Psoas muscle (tissue), 8 donors: ENCODE results near the gene AATF. TPM values are rescaled to one million over a fixed set of nuclear protein-coding genes. Genes with fewer than 3 reads are reported as not detected.

ENCODE experiments used
- ATAC-seq, 4 donors: fragments of 200-7000 bp; cut with Tn5 transposase; one replicate each; pipeline ENCODE4 v1.9.1; 2020; ENCODE audit warnings: moderate library complexity in 3 of 4, mild to moderate bottlenecking in 2 of 4
- DNase-seq, 2 donors: peaks; one replicate each; pipeline ENCODE4 v3.0.0-alpha.2; 2020
- H3K27ac ChIP-seq: fragments of 200-600 bp; one replicate; pipeline ENCODE4 v1.8.0; 2022
- H3K27me3 ChIP-seq, 3 donors: fragments of 200-600 bp in 1 of 3; one replicate each; pipeline versions ENCODE4 v1.6.1 to v1.8.0; 2013 to 2022; ENCODE audit warnings: low read length in 2 of 3, mild to moderate bottlenecking in 2 of 3, moderate library complexity in 1 of 3; ENCODE audit not compliant: insufficient read depth in 3 of 3
- H3K36me3 ChIP-seq, 2 donors: fragments of 200-600 bp in 1 of 2; one replicate each; pipeline versions ENCODE4 v1.6.1 to v1.8.0; 2013 to 2022; ENCODE audit warnings: low read depth in 1 of 2, mild to moderate bottlenecking in 1 of 2, moderate library complexity in 1 of 2; ENCODE audit not compliant: insufficient read depth in 1 of 2
- H3K4me1 ChIP-seq: fragments of 200-600 bp; one replicate; pipeline ENCODE4 v1.8.0; 2022
- H3K4me3 ChIP-seq: fragments of 200-600 bp; one replicate; pipeline ENCODE4 v1.8.0; 2022; ENCODE audit warnings: mild to moderate bottlenecking
- H3K9me3 ChIP-seq: fragments of 200-600 bp; one replicate; pipeline ENCODE4 v1.8.0; 2022
- CTCF ChIP-seq: fragments of 200-600 bp; IDR thresholded peaks from one replicate; pipeline ENCODE4 v1.8.0; 2022; ENCODE audit warnings: antibody characterized with exemption
- WGBS, 3 donors: extraction: QIAGEN DNeasy Blood & Tissue Kit; methylation state at CpG; one replicate each; pipeline versions ENCODE4 v1.1.6 to v1.1.7; 2013; 5-methylcytosine and 5-hydroxymethylcytosine counted together
- intact Hi-C, 2 donors: fragments of 100-400 bp; cut with DNase I; formaldehyde crosslinking; loops; one replicate each; pipeline versions ENCODE4 v1.11.0 to v1.14.2; 2022
- polyA plus RNA-seq, 3 donors: library from polyadenylated mRNA; stranded (reverse); fragments of 200-250 nt; gene quantifications; one replicate each; pipeline ENCODE4 v1.2.3, GENCODE V29; 2013
- total RNA-seq, 4 donors: library from RNA; stranded (reverse); fragmentation: NEBNext Ultra II Directional in 2 of 4; extraction: Animal tissue kit (Norgen Biotek cat#: 25700) in 2 of 4; gene quantifications; one replicate each; pipeline versions ENCODE4 v1.2.1 to v1.2.4, GENCODE V29; 2021 to 2023
- donor health status: healthy with polysubstance abuse.
- donor health status: DM: no; HTN: no; CAD: no; lungs with moderate emphysema.
- donor health status: Bipolar disorder and iron deficiency.
- donor health status: healthy.
- donor health status: DM: yes; HTN: yes; CAD: no.
- donor health status: DM: no; HTN: no; CAD: no.
- donor health status: DM: no; HTN: no; CAD: no.
- donor health status: DM: yes; HTN: yes; CAD: no.

Gene AATF
- total and polyA plus RNA-seq, 7 donors, result 23.5 to 54.8 (median 40.6) TPM

- TF ChIP-seq CTCF, result no peak
- intact Hi-C loops, result no loop called here
- ATAC-seq, result peak; percentile 51 to 81 (median 58)
These were observed 131.0 kb downstream of the AATF start for GRCh38 chr17:37079735-37080134.

GRCh38 chr17:37081287-37081686 is 132.5 kb downstream of the AATF start:
- no peaks in the 10 kb centered on the region for H3K4me1 ChIP-seq
- H3K36me3 ChIP-seq, result peaks cover 4 to 19% of the 10 kb centered on the region in 2 donors
- H3K9me3 ChIP-seq, result no peaks in the 10 kb centered on the region
- no peak for TF ChIP-seq CTCF
- no peak for ATAC-seq
- no peak overlapping the region for H3K4me3 ChIP-seq
- H3K27me3 ChIP-seq, result no peaks in the 10 kb centered on the region
- H3K27ac ChIP-seq, result no peak overlapping the region
- intact Hi-C loops, result no loop called here
- DNase-seq, result no peak
- 87 to 92% (median 89%) methylated on average over 5 of the region's 5 CpGs for WGBS, 3 donors

More at GRCh38 chr17:37079735-37080134, 131.0 kb downstream of the AATF start:
- Histone ChIP-seq H3K27me3 (no peaks in the 10 kb centered on the region), H3K9me3 (no peaks in the 10 kb centered on the region), H3K4me1 (no peaks in the 10 kb centered on the region), H3K36me3 (peaks cover 2 to 3% of the 10 kb centered on the region in 2 donors), H3K27ac (no peak overlapping the region), H3K4me3 (no peak overlapping the region)
- 78 to 100% (median 92%) methylated on average over 1 of the region's 1 CpG for WGBS, 3 donors
- no peak for DNase-seq

GRCh38 chr17:37082311-37082860 is 133.6 kb downstream of the AATF start:
- Histone ChIP-seq H3K4me1 (no peaks in the 10 kb centered on the region), H3K4me3 (no peak overlapping the region), H3K36me3 (peaks cover 4 to 30% of the 10 kb centered on the region in 2 donors), H3K27ac (no peak overlapping the region), H3K27me3 (no peaks in the 10 kb centered on the region), H3K9me3 (no peaks in the 10 kb centered on the region)
- ATAC-seq (peak in 1 of 4 donors; percentile 28), DNase-seq (no peak)
- 50 to 78% (median 60%) methylated on average over 8 of the region's 8 CpGs for WGBS, 3 donors
- no peak for TF ChIP-seq CTCF
- intact Hi-C loops, result no loop called here

- DNase-seq, result no peak
- intact Hi-C loops, result no loop called here
These were observed 134.2 kb downstream of the AATF start for GRCh38 chr17:37082985-37083384.

More at GRCh38 chr17:37082985-37083384, 134.2 kb downstream of the AATF start:
- Histone ChIP-seq H3K36me3 (peaks cover 7 to 36% of the 10 kb centered on the region in 2 donors), H3K27me3 (no peaks in the 10 kb centered on the region), H3K9me3 (no peaks in the 10 kb centered on the region), H3K4me3 (no peak overlapping the region), H3K27ac (no peak overlapping the region), H3K4me1 (no peaks in the 10 kb centered on the region)
- TF ChIP-seq CTCF, result no peak
- WGBS, 3 donors, result 44 to 50% (median 48%) methylated on average over 4 of the region's 4 CpGs
- ATAC-seq, result peak in 1 of 4 donors; percentile 34
